ENCODE measurements around the gene ORMDL3.

The ORMDL3 gene

DNA sequence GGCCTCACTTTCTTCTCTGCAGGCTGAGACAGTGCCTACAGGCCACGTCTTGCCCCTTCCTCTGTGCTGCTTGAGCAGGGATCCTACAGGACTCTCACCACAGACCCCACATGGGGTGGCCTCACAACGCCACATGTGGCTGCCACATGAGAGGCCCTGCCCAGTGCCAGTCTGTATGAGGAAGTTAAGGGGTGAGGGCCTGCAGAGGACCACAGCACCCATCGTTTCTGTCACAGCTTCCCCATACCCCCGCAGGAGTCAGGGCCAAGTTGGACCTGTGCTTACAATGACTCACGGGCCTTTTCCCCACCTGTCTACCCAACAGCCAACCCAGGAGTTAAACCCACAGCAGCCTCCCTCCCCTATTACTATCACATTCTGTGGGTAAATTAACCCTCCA is 6.1 kb downstream of the ORMDL3 start:
- no peak for DNase-seq
- H3K36me3 ChIP-seq (replicated peaks): peaks cover 34% of the 10 kb centered on the region
- TF ChIP-seq, protein P1, sequence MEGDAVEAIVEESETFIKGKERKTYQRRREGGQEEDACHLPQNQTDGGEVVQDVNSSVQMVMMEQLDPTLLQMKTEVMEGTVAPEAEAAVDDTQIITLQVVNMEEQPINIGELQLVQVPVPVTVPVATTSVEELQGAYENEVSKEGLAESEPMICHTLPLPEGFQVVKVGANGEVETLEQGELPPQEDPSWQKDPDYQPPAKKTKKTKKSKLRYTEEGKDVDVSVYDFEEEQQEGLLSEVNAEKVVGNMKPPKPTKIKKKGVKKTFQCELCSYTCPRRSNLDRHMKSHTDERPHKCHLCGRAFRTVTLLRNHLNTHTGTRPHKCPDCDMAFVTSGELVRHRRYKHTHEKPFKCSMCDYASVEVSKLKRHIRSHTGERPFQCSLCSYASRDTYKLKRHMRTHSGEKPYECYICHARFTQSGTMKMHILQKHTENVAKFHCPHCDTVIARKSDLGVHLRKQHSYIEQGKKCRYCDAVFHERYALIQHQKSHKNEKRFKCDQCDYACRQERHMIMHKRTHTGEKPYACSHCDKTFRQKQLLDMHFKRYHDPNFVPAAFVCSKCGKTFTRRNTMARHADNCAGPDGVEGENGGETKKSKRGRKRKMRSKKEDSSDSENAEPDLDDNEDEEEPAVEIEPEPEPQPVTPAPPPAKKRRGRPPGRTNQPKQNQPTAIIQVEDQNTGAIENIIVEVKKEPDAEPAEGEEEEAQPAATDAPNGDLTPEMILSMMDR (IDR thresholded peaks at IDR 0.05; ENCODE audit: low read depth, low read length, missing control alignments): no peak
- no peaks in the 10 kb centered on the region for H3K27me3 ChIP-seq (replicated peaks)
- H3K27ac ChIP-seq: no peak overlapping the region
- in situ Hi-C loops (cut with HindIII; ENCODE audit: low pct_ligation_motif_present, low sequenced_read_pairs): no loop called here
- no peak overlapping the region for H3K4me3 ChIP-seq (ENCODE audit: low read depth, low read length)

DNA sequence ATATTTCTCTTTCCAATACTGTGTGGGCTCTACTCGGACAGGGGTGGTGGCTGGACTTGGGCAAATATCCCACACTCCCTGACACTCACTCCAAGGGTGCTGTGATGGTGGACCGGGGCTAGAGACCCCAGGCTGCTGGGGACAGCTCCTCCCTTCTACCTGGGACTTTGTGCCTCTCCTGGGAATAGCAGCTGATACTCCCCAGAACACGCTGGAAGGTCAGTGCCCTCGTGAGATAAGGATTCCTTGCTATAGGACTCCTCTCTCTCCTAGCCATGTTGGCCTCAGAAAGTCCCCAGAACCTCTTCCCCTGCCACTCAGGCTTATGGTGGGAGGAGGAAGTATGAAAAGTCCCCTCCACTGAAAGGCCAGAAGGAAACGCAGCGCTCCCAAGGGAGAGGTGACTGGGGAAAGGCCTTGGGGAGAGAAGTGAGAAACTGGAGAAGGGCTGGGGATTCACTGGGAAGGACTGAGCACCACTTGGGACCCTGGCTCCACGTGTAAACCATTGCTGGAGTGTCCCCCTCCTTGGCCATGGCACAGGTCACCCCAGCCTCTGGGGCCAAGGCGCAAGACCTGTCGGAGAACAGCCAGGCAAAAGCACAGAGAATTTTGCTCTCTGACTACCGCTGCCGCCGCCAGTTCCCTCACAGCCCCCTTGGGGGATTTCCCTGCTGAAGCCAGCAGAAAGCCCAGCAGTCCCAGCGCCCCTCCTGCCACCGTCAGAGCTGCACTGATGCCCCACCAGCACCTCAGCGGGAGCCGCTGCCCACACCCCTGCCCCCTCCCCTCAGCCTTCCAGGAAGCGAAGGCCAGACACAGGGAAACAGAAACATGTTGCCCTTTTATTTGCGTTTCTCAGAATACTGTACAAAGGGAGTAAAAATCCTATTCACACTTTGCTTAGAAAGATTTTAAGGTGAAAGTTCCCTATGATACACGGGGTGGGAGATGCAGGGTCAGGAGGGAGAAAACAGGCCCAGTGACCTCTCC is 6.9 kb downstream of the ORMDL3 start:
- Histone ChIP-seq H3K27ac (no peak overlapping the region), H3K36me3 (replicated peaks) (peaks cover 34% of the 10 kb centered on the region), H3K4me3 (ENCODE audit: low read depth, low read length) (no peak overlapping the region), H3K27me3 (replicated peaks) (no peaks in the 10 kb centered on the region)
- TF ChIP-seq, protein P1 (IDR thresholded peaks at IDR 0.05; ENCODE audit: low read depth, low read length, missing control alignments): no peak
- DNase-seq: no peak
- in situ Hi-C loops (cut with HindIII; ENCODE audit: low pct_ligation_motif_present, low sequenced_read_pairs): no loop called here

DNA sequence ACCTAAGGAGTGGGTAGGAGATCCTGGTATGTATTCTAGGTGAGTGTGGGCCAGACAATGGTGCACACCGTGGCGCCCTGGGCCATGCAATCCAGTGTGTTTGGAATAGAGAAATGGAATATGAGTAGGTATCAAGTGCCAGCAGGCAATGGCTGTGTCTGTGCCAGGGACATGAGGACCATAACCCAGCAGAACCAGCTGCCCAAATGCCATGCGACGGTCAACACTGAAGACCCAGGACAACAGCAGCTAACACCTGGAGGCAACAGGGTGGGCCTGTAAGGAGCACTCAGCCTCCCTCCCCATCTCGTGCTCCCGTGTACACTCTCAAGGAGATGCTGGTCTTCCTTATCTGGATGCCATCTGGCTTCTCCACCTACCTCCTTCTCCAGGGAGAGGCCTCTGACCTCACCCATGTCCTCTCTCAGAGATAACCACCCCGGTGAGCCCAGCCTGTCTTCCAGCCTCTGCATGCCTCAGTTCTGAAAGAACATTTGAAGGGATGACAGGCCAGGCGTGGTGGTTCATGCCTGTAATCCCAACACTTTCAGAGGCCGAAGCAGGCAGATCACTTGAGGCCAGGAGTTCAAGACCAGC is 8.2 kb downstream of the ORMDL3 start:
- Histone ChIP-seq H3K27ac (no peak overlapping the region), H3K27me3 (replicated peaks) (no peaks in the 10 kb centered on the region), H3K36me3 (replicated peaks) (peaks cover 34% of the 10 kb centered on the region), H3K4me3 (ENCODE audit: low read depth, low read length) (no peak overlapping the region)
- in situ Hi-C loops (cut with HindIII; ENCODE audit: low pct_ligation_motif_present, low sequenced_read_pairs): no loop called here
- no peak for DNase-seq
- TF ChIP-seq, protein P1 (IDR thresholded peaks at IDR 0.05; ENCODE audit: low read depth, low read length, missing control alignments): no peak

DNA sequence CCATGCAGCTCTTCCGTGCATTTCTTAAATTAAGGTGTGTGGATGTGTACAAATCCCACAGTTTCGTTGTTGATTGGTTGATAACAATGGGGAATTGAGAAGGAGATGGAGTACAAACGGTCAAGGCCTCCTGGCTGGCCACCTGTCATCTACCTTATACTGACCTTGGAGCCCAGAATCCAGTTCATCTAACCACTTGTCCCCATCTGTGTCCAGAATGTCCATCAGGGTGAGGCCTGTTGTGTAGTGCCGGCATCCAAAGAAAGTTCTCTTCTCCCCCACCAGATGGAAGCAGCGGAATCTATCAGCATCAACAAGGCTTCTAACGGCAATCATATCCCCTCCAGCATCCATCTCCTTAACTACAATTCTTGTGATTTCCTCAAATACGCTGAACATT is 10.5 kb downstream of the ORMDL3 start:
- Histone ChIP-seq H3K27ac (no peak overlapping the region), H3K4me3 (ENCODE audit: low read depth, low read length) (no peak overlapping the region), H3K36me3 (replicated peaks) (peaks cover 14% of the 10 kb centered on the region), H3K27me3 (replicated peaks) (no peaks in the 10 kb centered on the region)
- TF ChIP-seq, protein P1 (IDR thresholded peaks at IDR 0.05; ENCODE audit: low read depth, low read length, missing control alignments): peak; percentile 51
- in situ Hi-C loops (cut with HindIII; ENCODE audit: low pct_ligation_motif_present, low sequenced_read_pairs): no loop called here
- DNase-seq: peak; percentile 10

DNA sequence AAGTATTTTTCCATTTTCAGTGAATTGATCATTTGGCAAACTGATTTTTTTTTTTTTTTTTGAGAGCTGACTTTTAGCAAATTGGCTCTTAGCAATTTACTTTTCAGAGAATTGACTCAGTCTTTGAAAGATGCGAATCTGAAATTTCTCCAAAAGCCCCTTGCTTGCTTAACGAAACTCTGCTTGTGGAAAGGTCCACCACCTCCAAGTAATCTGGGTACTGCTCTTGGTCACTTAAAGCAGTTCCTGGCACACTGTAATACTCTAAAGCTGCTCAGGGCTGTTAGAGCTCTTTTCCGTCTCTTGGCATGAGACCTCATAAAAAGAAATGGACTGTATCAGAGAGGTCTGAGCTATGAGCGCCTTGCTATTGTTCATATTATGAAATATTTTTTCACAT is 11.8 kb downstream of the ORMDL3 start:
- TF ChIP-seq, protein P1 (IDR thresholded peaks at IDR 0.05; ENCODE audit: low read depth, low read length, missing control alignments): no peak
- no peaks in the 10 kb centered on the region for H3K27me3 ChIP-seq (replicated peaks)

More for the DNA sequence above, 11.8 kb downstream of the ORMDL3 start:
- Histone ChIP-seq H3K36me3 (replicated peaks) (peaks cover 7% of the 10 kb centered on the region), H3K27ac (no peak overlapping the region), H3K4me3 (ENCODE audit: low read depth, low read length) (no peak overlapping the region)
- in situ Hi-C loops (cut with HindIII; ENCODE audit: low pct_ligation_motif_present, low sequenced_read_pairs): no loop called here
- no peak for DNase-seq
